ENCODE measurements around the gene AHDC1. TPM values are rescaled to one million over a fixed set of nuclear protein-coding genes. Genes with fewer than 3 reads are reported as not detected.

The AHDC1 gene
- total and polyA plus RNA-seq, 2 of the 13 experiments (the other 11 are each of a cell fraction or from before 2014, with no cell fraction given) = 1.0 to 2.7 TPM

DNA sequence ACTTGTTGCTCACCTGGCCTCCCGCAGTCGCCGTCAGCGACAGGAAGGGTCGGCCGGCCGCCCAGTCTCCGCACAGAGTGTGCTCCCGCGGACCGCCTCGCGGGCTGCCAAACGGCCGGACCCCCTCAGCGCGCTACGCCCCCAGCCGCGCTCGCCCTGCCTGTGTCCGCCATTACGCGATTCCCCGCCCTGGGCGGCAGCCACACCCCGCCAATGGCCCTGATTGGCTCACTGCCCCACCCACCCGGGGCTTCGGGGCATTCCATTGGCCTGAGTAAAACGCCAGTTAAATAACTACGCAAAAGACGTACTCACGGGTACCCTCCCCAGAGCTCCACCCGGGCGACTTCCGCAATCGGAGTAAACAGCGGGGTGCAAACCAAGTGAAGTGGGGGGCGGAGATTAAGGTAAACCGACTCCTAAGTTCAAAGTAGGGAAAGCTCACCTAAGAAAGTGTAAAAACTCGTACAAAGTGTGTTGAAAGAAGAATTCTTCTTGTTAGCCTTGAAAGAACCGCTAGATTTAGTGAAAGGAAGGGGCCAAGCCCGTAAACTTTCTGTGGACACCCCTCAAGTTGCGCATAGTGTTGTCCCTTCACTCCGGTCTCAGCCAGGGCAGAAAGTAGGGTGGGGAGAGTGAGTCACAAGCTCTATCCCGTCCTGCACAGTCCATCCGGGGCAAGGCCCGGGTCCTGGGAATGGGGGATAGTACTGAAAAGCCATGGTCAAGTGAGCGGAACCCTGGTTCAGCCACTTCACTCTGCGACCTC, 113.8 kb downstream of the AHDC1 start, which contains the start of gene WASF2 (continued):
- TF ChIP-seq ZNF761 (CRISPR knock-in tag; conservative IDR thresholded peaks at IDR 0.05) (0 out of 2 replicates have a peak, but pooled peaks have one; percentile 40), LCORL (IDR thresholded peaks at IDR 0.05) (no peak), LCORL (CRISPR knock-in tag; IDR thresholded peaks at IDR 0.05) (peak; percentile 22; the same call in 1 of the 2 replicates), ZNF850 (CRISPR knock-in tag; conservative IDR thresholded peaks at IDR 0.05) (no peak; the same call in 1 of the 2 replicates), PITX1 (CRISPR knock-in tag; IDR thresholded peaks at IDR 0.05) (peak; percentile 71; the same call in 1 of the 2 replicates), ZKSCAN8 (CRISPR knock-in tag; IDR thresholded peaks at IDR 0.05; ENCODE audit: borderline replicate concordance) (peak; percentile 46; the same call in 1 of the 2 replicates), ZNF781 (CRISPR knock-in tag; IDR thresholded peaks at IDR 0.05; ENCODE audit: borderline replicate concordance, not compliant biosample characterization) (peak; percentile 13), RORA (CRISPR knock-in tag; IDR thresholded peaks at IDR 0.05) (no peak), ZFP37 (CRISPR knock-in tag; IDR thresholded peaks at IDR 0.05; ENCODE audit: borderline replicate concordance) (no peak), CENPT (CRISPR knock-in tag; IDR thresholded peaks at IDR 0.05; ENCODE audit: low read depth) (no peak)
- TF ChIP-seq, protein P1, sequence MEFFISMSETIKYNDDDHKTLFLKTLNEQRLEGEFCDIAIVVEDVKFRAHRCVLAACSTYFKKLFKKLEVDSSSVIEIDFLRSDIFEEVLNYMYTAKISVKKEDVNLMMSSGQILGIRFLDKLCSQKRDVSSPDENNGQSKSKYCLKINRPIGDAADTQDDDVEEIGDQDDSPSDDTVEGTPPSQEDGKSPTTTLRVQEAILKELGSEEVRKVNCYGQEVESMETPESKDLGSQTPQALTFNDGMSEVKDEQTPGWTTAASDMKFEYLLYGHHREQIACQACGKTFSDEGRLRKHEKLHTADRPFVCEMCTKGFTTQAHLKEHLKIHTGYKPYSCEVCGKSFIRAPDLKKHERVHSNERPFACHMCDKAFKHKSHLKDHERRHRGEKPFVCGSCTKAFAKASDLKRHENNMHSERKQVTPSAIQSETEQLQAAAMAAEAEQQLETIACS (CRISPR knock-in tag; IDR thresholded peaks at IDR 0.05) = no peak
- TF ChIP-seq, protein P2, sequence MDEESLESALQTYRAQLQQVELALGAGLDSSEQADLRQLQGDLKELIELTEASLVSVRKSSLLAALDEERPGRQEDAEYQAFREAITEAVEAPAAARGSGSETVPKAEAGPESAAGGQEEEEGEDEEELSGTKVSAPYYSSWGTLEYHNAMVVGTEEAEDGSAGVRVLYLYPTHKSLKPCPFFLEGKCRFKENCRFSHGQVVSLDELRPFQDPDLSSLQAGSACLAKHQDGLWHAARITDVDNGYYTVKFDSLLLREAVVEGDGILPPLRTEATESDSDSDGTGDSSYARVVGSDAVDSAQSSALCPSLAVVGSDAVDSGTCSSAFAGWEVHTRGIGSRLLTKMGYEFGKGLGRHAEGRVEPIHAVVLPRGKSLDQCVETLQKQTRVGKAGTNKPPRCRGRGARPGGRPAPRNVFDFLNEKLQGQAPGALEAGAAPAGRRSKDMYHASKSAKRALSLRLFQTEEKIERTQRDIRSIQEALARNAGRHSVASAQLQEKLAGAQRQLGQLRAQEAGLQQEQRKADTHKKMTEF (CRISPR knock-in tag; IDR thresholded peaks at IDR 0.05) = peak; percentile 59; the same call in 1 of the 2 replicates
- TF ChIP-seq, protein P3, sequence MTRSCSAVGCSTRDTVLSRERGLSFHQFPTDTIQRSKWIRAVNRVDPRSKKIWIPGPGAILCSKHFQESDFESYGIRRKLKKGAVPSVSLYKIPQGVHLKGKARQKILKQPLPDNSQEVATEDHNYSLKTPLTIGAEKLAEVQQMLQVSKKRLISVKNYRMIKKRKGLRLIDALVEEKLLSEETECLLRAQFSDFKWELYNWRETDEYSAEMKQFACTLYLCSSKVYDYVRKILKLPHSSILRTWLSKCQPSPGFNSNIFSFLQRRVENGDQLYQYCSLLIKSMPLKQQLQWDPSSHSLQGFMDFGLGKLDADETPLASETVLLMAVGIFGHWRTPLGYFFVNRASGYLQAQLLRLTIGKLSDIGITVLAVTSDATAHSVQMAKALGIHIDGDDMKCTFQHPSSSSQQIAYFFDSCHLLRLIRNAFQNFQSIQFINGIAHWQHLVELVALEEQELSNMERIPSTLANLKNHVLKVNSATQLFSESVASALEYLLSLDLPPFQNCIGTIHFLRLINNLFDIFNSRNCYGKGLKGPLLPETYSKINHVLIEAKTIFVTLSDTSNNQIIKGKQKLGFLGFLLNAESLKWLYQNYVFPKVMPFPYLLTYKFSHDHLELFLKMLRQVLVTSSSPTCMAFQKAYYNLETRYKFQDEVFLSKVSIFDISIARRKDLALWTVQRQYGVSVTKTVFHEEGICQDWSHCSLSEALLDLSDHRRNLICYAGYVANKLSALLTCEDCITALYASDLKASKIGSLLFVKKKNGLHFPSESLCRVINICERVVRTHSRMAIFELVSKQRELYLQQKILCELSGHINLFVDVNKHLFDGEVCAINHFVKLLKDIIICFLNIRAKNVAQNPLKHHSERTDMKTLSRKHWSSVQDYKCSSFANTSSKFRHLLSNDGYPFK (CRISPR knock-in tag; IDR thresholded peaks at IDR 0.05; ENCODE audit: borderline replicate concordance) = peak; percentile 95; the same call in 1 of the 2 replicates
- TF ChIP-seq, protein P4, sequence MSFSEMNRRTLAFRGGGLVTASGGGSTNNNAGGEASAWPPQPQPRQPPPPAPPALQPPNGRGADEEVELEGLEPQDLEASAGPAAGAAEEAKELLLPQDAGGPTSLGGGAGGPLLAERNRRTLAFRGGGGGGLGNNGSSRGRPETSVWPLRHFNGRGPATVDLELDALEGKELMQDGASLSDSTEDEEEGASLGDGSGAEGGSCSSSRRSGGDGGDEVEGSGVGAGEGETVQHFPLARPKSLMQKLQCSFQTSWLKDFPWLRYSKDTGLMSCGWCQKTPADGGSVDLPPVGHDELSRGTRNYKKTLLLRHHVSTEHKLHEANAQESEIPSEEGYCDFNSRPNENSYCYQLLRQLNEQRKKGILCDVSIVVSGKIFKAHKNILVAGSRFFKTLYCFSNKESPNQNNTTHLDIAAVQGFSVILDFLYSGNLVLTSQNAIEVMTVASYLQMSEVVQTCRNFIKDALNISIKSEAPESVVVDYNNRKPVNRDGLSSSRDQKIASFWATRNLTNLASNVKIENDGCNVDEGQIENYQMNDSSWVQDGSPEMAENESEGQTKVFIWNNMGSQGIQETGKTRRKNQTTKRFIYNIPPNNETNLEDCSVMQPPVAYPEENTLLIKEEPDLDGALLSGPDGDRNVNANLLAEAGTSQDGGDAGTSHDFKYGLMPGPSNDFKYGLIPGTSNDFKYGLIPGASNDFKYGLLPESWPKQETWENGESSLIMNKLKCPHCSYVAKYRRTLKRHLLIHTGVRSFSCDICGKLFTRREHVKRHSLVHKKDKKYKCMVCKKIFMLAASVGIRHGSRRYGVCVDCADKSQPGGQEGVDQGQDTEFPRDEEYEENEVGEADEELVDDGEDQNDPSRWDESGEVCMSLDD (CRISPR knock-in tag; IDR thresholded peaks at IDR 0.05; ENCODE audit: borderline replicate concordance) = no peak
- TF ChIP-seq, protein P5, sequence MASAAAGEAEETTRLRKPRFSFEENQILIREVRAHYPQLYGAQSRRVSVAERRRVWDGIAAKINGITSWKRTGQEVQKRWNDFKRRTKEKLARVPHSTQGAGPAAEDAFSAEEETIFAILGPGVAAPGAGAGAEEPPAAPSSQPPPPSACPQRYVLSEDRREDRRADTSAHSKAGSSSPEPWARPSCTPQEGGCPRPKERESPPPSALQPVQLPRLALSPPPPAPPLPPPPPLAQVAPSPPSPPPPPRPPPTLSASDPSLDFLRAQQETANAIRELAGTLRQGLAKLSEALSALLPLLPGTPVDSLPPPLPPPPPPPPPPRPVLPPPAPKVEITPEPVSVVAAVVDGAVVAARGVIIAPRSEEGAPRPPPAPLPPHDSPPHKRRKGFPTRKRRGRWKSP (CRISPR knock-in tag; IDR thresholded peaks at IDR 0.05) = no peak; the same call in 1 of the 2 replicates

All from HepG2 (cell line).